ENCODE results near the gene HPCA.

Gene HPCA

GRCh38 chr1:32881871-32882850 is 4.1 kb upstream of the HPCA start:
- Histone ChIP-seq H3K4me1 (ENCODE audit: low read length) (no peaks in the 10 kb centered on the region), H3K4me2 (ENCODE audit: low read length) (no peak overlapping the region), H3K27me3 (ENCODE audit: low read depth, low read length) (no peaks in the 10 kb centered on the region), H3K36me3 (replicated peaks; ENCODE audit: low read depth, low read length) (no peaks in the 10 kb centered on the region), H3K9me3 (ENCODE audit: insufficient read depth, low read length) (no peaks in the 10 kb centered on the region), H3K9ac (ENCODE audit: low read length) (no peak overlapping the region), H2AFZ (ENCODE audit: low read depth, low read length) (no peak overlapping the region), H4K20me1 (ENCODE audit: insufficient read depth, low read length) (no peaks in the 10 kb centered on the region), H3K79me2 (ENCODE audit: low read length) (no peaks in the 10 kb centered on the region), H3K27ac (ENCODE audit: low read length) (no peak overlapping the region), H3K4me3 (ENCODE audit: low read length) (no peak overlapping the region)
- no peak for TF ChIP-seq CTCF (IDR thresholded peaks at IDR 0.05; ENCODE audit: low read depth, low read length)

- Histone ChIP-seq H3K9me3 (ENCODE audit: insufficient read depth, low read length) (no peaks in the 10 kb centered on the region), H3K4me2 (ENCODE audit: low read length) (no peak overlapping the region), H3K79me2 (ENCODE audit: low read length) (no peaks in the 10 kb centered on the region), H3K27ac (ENCODE audit: low read length) (no peak overlapping the region), H4K20me1 (ENCODE audit: insufficient read depth, low read length) (no peaks in the 10 kb centered on the region), H3K27me3 (ENCODE audit: low read depth, low read length) (no peaks in the 10 kb centered on the region), H3K4me1 (ENCODE audit: low read length) (no peaks in the 10 kb centered on the region), H3K36me3 (replicated peaks; ENCODE audit: low read depth, low read length) (no peaks in the 10 kb centered on the region), H3K9ac (ENCODE audit: low read length) (no peak overlapping the region), H2AFZ (ENCODE audit: low read depth, low read length) (no peak overlapping the region), H3K4me3 (ENCODE audit: low read length) (no peak overlapping the region)
- no peak for TF ChIP-seq EZH2phosphoT487 (IDR thresholded peaks at IDR 0.05; ENCODE audit: low read depth)
- TF ChIP-seq CTCF (IDR thresholded peaks at IDR 0.05; ENCODE audit: low read depth, low read length): no peak
Measured at GRCh38 chr1:32883338-32884031, 2.8 kb upstream of the HPCA start.

GRCh38 chr1:32884032-32884372 is 2.3 kb upstream of the HPCA start:
- Histone ChIP-seq H3K4me3 (ENCODE audit: low read length) (no peak overlapping the region), H3K27ac (ENCODE audit: low read length) (no peak overlapping the region), H3K9ac (ENCODE audit: low read length) (no peak overlapping the region), H3K4me2 (ENCODE audit: low read length) (no peak overlapping the region), H3K4me1 (ENCODE audit: low read length) (no peaks in the 10 kb centered on the region), H3K36me3 (replicated peaks; ENCODE audit: low read depth, low read length) (no peaks in the 10 kb centered on the region), H3K27me3 (ENCODE audit: low read depth, low read length) (no peaks in the 10 kb centered on the region), H3K79me2 (ENCODE audit: low read length) (no peaks in the 10 kb centered on the region), H3K9me3 (ENCODE audit: insufficient read depth, low read length) (no peaks in the 10 kb centered on the region), H2AFZ (ENCODE audit: low read depth, low read length) (no peak overlapping the region), H4K20me1 (ENCODE audit: insufficient read depth, low read length) (no peaks in the 10 kb centered on the region)
- TF ChIP-seq EZH2phosphoT487 (IDR thresholded peaks at IDR 0.05; ENCODE audit: low read depth) (no peak), CTCF (IDR thresholded peaks at IDR 0.05; ENCODE audit: low read depth, low read length) (no peak)

GRCh38 chr1:32884726-32885125 is 1.6 kb upstream of the HPCA start:
- no peak for TF ChIP-seq EZH2phosphoT487 (IDR thresholded peaks at IDR 0.05; ENCODE audit: low read depth)
- no peak for TF ChIP-seq CTCF (IDR thresholded peaks at IDR 0.05; ENCODE audit: low read depth, low read length)
- H3K27me3 ChIP-seq (ENCODE audit: low read depth, low read length): no peaks in the 10 kb centered on the region

More at GRCh38 chr1:32884726-32885125, 1.6 kb upstream of the HPCA start:
- no peak overlapping the region for H2AFZ ChIP-seq (ENCODE audit: low read depth, low read length)
- no peaks in the 10 kb centered on the region for H3K9me3 ChIP-seq (ENCODE audit: insufficient read depth, low read length)
- H3K79me2 ChIP-seq (ENCODE audit: low read length): no peaks in the 10 kb centered on the region
- H3K4me3 ChIP-seq (ENCODE audit: low read length): no peak overlapping the region
- H3K27ac ChIP-seq (ENCODE audit: low read length): no peak overlapping the region
- H4K20me1 ChIP-seq (ENCODE audit: insufficient read depth, low read length): no peaks in the 10 kb centered on the region
- H3K4me1 ChIP-seq (ENCODE audit: low read length): no peaks in the 10 kb centered on the region
- H3K9ac ChIP-seq (ENCODE audit: low read length): no peak overlapping the region
- H3K36me3 ChIP-seq (replicated peaks; ENCODE audit: low read depth, low read length): no peaks in the 10 kb centered on the region
- no peak overlapping the region for H3K4me2 ChIP-seq (ENCODE audit: low read length)
